ENCODE results near the gene STRA6.

Gene STRA6

DNA sequence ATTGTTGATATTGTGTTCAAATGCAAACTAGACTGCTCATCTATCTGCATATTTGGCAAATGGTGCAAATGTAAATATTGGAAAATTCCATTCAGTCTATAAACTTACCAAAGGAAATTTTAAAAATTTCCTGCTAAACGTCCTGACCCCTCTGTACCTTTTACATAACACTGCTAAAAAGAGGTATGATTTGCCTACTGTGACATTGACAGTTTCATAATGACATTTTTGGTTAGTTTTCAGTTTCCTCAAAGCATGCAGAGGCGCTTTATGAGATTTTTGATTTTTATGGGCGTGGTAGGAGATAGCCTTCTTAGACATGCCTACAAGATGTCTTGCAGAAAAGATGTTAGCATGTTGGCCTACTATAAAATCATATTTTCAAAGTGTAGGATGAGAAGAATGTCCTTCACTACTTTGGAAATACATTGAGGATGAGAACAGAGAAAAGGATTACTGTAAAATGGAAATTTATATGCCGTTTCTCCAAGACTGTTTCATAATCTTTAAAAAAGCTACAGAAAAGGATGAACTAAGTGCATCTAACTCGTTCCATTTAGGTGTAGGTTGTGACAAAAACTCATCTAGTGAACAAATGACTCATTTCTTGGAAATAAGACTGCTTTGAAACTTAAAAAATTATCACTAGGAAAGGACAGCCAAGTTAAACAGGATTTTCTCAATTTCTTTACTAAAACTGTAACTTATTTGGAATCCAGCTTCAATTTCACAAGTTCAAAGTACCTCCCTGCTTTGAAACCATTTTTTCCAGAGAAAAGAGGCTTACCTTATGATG lies 43.5 kb downstream of the STRA6 start:
- DNase-seq: no peak

DNA sequence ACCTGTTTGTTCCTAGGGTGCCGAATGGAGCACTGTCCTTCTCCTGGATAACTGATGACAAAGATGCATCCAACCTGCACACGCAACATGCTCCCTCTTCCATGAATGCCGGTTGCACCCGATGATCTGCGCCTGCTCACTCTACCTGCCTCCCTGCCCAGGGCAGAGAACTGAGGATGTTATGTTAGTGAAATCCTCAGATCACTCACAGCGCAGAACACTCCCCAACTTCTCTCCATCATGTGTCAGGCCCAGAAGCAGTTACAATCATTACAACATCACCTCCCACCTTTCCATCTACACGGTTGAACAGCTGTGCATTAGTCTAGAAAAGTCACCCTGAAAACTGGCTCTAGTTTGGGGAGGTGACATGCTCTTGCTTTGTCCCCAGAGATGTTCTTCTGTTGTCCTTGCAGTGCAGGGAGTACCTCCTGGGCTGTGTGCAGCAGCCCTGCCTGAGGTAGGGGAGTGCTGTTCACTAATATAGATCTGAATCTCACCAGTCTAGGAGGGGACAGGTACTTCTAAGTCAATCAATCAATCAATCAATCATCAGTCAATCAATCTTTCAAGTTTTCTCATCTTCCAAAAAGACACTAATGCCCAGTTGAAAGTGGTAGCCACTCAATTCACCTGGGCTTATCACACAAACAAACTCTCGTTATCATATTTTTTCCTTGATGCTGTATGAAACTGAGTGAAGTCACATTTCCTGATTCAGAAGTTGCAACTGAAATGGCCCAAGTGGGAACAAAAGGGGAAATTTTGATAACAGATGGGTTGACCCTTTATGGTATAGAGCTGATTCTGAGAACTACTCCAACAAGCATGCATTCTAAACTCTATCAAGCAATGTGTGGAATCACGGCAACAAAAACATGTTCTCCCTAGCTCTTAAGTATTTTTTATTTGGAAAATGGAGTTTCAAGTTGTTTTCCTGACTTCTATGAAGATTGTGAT lies 44.4 kb downstream of the STRA6 start:
- no peak for DNase-seq

DNA sequence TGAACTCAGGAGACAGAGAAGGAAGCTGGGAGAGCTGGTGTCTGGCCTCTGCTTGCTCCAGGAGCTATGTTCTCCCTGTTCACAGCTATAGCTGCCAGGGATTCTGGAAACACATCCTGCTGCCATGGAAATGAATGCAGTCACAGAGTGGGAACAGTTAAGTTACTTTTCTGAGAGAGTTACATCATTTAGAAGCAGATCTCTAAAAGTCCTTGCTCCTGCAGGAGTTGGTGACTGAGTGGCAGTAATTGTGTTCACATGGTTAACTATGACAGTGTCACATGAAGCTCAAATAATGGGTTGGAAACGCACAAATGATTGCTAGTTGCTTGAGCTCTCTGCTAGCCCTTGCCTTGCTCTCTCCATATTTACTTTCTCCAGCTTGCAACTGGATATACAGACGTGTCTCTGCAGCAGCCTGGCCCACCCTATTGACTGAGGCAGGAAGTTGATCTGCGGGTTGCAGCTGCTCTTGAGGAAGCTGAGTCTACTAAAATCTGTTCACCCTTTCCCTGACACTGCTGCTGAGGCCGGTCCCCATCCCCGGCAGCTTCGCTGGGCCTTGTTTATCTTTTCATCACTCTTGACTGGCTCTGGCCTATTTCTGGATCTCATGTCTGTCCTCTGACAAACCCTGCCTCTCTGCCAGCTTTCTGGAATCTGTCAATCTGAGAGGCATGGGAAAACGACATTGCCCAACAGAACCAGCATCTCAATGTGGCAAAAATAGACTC lies 45.7 kb downstream of the STRA6 start:
- DNase-seq: no peak

DNA sequence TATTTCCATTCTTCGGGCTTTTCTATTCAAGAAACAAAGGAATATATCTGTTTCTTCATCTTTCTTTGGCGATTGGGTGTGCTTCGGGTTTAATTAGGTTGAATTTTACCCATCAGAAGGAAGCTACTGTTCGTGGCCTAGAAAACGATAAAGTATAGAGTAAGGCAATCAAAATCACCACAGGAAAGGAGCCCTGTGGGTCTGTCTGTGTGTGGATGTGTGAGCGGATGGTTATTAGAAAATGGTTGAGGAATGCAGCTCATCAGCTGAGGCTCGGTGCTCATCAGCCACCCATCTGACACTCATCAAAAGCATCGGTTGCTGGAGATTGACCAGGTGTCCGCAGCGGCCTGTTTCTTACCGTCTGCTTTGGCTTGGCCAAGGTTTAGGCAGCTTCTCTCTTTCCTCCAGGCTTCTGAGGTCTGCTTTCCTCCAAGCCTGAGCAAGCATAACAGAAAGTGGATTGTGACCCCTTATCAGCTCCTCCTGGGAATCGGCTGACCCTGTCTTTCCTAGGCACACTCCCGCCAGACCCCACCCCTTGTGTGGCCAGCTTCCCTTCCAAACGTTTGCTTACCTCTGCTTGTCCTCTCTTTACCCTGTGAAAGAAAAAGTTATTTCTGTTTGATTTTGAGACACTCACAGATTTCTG lies 46.7 kb downstream of the STRA6 start:
- DNase-seq: no peak

DNA sequence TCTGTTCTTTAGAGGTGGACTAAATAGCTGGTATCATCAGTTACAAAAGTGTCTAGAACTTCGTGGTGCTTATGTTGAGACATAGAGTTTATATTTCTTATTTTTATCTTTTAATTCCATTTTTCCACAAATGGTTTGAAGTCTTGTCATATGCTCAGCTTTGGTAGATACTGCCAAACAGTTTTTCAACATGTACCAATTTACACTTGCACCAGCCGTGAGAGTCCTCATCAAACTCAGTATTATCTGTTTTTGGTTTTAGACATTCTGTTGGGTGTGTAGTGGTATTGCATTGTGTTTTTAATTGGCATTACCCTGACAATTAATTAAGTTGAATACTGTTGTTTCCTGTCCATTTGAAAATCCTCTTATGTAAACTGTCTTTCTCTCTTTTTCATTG lies 55.5 kb downstream of the STRA6 start:
- DNase-seq: no peak

DNA sequence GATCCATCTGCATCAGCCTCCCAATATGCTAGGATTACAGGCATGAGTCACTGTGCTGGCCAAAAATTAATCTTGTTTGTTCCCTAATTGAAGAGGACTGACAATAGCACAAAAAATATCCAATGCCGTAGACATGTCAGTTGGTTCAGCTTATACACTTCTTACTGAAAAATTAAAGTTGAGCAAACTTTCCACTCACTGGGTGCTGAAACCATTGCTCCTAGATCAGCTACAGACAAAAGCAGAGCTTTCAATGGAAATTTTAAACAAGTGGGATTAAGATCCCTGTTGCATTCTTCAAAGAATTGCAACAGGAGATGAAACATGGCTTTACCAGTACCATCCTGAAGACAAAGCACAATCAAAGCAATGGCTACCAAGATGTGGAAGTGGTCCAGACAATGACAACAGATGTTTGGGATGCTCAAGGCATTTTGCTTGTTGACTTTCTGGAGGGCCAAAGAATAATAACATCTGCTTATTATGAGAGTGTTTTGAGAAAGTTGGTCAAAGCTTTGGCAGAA lies 56.2 kb downstream of the STRA6 start:
- no peak for DNase-seq

DNA sequence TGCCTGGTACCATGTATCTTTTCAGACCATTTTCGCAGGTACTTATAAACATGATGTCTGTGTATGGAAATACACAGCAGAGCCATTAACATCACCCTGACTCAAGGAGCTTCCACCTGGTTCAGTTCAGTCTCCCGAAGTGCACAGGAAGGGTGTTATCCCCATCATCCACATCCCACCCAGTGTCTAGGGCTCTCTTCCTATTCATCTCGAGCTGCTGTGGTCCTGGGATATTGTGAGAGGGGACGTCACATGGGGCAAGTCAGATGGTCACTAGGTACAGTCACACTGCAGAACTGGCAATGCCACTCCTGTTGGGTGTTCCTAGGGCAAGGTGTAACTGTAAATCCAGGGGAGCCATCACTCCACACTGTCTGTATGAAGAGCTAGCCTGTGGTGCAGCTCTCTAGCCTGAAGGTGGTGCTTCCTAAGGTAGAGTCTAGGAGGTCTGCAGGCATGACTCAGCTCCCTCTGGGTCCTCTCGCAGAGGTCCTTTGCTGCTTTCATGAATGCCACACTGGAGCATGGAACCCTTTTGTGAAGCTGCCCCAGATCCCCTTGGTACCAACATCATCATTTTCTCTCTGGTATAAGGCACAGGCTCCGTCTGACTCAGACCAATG lies 58.3 kb downstream of the STRA6 start:
- DNase-seq: no peak

DNA sequence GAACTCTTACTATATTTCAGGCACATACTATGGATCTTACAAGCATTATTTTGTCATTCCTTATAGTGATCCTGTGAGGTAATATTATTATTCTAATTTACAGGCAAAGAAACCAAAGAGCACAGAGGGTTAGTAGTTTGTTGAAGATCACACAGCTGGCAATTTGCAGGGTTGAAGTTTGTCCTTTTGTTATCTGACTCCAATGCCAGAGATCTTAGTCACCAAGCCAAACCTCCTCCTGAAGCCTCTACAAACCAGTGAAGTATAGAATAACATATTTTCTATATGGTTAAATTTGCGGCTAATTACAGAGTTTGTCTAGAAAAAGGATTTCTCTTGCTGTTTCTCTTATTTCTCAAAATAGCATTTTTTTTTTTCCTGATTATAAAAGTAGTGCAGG lies 61.0 kb downstream of the STRA6 start:
- DNase-seq: no peak

DNA sequence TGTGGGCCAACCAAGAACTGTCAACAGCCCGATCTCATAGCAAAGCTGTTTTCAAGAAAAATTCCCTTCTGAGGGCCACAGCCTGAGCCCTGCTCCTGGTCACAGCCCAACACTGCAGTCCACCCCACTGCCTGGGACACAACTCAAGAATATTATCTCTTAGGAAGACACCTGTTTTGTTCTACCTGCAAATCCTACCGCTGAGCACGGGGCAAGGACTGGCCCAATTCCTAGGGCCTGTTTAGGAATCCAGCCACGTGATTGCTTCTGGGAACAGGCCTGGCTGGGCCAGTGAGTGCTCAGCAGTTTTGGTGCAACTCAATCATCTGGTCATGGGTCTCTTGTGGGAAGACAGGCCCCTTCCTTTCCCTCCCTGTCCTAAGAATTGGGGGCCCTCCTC lies 63.9 kb downstream of the STRA6 start:
- no peak for DNase-seq

DNA sequence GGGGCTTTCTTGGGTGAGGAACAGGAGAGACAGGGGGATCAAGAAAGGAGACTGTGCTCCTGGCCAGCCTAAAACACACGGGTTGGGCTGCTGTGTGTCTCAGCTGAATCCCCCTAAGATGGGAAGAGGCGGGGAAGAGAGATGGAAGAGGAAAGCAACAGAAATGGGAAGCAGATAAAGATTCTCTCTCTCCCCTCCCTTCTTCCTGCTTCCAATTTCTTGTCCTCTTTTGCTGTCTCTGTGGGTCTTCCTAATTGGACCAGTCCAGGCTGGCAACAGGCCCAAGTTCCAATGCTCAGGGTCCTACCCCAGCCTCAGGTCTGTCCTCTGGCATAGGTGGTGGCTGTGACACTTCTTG lies 65.1 kb downstream of the STRA6 start:
- DNase-seq: no peak

DNA sequence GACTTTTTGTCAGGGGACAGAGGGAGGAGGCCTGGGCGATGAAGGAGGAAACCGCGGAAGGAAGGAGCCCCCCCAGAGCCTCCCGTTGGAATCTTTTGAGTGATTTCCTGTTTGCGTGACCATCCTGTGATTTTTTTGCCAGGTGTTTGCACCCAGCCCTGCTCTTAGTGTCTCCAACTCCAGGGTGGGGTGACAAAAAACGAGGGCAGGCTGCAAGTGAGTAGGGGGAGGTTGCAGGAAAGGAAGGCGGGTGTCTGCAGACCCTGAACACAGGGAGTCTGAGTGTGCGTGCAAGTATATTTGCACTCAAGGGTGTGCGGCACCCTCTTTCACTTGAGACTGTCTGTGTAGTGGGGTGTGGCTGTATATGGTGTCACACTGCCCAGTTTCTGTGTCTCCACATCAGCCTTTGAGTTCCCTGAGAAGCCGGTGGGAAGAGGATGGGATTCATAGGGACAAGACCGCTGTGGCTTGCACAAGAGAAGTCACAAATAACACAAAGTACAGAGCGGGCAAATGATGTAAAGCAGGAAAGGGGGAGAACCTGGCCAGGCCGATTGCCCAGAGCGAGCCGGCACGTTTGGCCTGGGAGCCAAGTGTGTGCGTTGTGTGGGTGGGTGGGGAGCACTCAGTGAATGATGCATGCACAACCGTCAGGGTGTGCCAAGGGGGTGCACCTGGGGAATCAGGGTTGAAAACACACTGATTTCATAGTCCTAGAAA lies 65.6 kb downstream of the STRA6 start:
- DNase-seq: no peak

DNA sequence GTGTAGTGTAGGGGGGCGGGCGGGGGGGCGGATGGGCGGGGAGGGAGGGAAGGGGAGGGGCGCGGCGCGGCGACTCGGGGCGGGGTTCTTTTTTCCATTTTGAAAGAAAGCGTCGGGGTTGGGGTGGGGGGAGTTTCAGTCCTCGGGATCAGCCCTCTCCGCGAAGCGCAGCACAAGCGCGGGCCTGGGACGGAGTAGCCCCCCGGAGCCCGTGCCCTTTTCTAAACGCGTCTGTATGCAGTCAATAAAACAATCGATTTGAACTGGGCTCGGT lies 66.1 kb downstream of the STRA6 start:
- no peak for DNase-seq

DNA sequence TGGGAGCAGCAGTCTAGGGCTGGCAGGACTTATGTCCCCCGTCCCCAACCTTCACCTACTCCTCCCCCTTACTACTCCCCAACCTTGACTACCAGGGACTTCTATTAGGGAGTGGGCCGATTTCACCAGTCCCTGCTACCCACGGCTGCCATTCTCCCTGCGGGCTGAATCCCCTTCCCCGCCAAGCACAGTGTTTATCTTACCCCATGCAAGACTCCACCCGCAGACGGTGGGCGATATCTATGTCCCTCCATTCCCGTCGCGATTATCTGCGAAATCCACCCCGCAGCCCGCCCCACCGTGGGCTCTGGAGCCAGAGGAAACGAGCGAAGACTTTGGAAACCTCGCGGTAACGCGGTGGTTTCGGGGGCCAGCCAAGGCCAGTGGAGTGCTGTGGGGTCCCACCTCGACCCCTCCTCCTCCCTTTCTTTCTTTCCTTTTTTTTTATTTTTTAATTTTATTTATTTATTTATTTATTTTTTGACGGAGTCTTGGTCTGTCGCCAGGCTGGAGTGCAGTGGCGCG lies 67.5 kb downstream of the STRA6 start:
- no peak for DNase-seq

DNA sequence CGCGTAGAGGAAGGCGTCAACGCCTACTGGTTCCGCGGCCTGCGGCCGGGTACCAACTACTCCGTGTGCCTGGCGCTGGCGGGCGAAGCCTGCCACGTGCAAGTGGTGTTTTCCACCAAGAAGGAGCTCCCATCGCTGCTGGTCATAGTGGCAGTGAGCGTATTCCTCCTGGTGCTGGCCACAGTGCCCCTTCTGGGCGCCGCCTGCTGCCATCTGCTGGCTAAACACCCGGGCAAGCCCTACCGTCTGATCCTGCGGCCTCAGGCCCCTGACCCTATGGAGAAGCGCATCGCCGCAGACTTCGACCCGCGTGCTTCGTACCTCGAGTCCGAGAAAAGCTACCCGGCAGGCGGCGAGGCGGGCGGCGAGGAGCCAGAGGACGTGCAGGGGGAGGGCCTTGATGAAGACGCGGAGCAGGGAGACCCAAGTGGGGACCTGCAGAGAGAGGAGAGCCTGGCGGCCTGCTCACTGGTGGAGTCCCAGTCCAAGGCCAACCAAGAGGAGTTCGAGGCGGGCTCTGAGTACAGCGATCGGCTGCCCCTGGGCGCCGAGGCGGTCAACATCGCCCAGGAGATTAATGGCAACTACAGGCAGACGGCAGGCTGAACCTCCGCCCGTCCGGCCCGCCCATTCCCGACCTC lies 68.1 kb downstream of the STRA6 start:
- no peak for DNase-seq

DNA sequence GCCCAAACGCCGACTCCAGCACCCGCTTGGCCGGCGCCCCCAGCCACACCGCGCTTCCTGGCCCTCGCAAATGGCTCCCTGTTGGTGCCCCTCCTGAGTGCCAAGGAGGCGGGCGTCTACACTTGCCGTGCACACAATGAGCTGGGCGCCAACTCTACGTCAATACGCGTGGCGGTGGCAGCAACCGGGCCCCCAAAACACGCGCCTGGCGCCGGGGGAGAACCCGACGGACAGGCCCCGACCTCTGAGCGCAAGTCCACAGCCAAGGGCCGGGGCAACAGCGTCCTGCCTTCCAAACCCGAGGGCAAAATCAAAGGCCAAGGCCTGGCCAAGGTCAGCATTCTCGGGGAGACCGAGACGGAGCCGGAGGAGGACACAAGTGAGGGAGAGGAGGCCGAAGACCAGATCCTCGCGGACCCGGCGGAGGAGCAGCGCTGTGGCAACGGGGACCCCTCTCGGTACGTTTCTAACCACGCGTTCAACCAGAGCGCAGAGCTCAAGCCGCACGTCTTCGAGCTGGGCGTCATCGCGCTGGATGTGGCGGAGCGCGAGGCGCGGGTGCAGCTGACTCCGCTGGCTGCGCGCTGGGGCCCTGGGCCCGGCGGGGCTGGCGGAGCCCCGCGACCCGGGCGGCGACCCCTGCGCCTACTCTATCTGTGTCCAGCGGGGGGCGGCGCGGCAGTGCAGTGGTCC lies 68.7 kb downstream of the STRA6 start:
- no peak for DNase-seq

DNA sequence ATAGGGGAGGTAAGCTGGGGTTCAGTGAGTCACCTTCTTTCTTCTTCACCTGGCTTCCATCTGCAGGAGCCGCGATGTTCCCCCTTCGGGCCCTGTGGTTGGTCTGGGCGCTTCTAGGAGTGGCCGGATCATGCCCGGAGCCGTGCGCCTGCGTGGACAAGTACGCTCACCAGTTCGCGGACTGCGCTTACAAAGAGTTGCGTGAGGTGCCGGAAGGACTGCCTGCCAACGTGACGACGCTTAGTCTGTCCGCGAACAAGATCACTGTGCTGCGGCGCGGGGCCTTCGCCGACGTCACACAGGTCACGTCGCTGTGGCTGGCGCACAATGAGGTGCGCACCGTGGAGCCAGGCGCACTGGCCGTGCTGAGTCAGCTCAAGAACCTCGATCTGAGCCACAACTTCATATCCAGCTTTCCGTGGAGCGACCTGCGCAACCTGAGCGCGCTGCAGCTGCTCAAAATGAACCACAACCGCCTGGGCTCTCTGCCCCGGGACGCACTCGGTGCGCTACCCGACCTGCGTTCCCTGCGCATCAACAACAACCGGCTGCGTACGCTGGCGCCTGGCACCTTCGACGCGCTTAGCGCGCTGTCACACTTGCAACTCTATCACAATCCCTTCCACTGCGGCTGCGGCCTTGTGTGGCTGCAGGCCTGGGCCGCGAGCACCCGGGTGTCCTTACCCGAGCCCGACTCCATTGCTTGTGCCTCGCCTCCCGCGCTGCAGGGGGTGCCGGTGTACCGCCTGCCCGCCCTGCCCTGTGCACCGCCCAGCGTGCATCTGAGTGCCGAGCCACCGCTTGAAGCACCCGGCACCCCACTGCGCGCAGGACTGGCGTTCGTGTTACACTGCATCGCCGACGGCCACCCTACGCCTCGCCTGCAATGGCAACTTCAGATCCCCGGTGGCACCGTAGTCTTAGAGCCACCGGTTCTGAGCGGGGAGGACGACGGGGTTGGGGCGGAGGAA lies 69.6 kb downstream of the STRA6 start:
- DNase-seq: no peak

DNA sequence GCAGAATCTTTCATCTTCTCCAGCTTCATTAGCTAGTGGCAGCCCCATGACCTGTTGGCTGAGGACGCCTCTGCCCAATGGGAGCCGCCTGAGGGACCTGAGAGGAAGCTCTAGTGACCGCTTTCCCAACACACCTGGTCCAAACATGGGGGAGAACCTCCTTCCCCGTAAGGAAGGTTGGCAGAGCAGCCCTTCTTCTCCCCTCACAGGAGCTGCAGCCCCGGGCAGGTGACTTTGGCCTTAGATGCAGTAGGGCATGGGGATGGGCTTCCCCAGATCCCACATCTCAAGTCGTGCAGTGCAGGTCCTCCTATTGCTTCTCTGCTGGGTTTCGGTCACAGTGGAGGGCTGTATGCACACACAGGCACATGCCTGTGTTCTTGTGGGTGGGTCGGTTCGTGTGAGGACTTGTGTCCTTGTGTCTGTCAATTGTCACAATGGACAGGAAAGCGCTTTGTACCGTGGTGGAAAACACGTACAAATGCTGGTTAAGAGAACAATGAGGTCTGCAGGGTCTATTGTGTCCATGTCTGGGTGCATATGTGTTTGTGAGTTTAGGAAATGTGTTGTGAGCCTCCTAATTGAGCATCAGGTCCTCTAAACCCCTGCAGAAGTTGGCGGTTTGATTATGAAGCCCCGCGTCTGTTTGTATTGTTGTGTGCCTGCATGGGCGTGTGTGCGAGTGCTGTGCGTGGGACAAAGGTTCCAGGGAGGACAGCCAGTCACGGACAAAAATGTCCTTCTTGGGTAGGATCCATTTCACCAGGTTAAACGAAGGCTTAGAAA lies 70.8 kb downstream of the STRA6 start:
- no peak for DNase-seq

All from activated gamma-delta T cell (primary cell).